Fibroblast of skin of left biceps (primary cell): ENCODE results near the gene HIRA.
"Not testable (repeated sequence)": the region's sequence is repeated elsewhere in the genome, so short reads cannot be mapped to it uniquely, and the experiment has no call there.

ENCODE experiments used
- DNase-seq, 2 experiments: peaks; one replicate each; pipeline ENCODE4 v3.0.0-alpha.2; 2013; ENCODE audit warnings: low read depth in 2 of 2

HIRA gene

GRCh38 chr22:19356708-19357269 lies 74.7 kb downstream of the HIRA start:
- no peak for DNase-seq

- no peak for DNase-seq
Observed at GRCh38 chr22:19355413-19356157, 75.9 kb downstream of the HIRA start.

DNA sequence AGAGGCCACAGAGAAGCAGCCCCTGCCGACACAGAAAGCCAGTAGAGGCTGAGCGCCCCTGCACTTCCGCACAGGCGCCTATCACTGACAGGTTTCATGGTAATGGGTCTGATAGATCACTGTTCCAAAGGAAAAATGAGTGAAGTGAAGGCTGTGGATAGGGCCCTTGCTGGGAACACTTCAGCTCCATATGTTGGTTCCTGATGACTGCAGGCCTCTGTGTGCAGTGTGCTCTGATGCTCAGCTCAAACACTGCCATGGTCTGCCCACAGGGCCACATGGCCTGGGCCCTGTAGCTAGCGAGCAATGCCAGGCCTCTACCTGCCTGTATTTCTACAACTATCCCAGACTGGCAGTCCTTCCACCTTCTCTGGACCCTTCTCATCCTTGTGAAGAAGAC lies 77.3 kb downstream of the HIRA start:
- no peak for DNase-seq

DNA sequence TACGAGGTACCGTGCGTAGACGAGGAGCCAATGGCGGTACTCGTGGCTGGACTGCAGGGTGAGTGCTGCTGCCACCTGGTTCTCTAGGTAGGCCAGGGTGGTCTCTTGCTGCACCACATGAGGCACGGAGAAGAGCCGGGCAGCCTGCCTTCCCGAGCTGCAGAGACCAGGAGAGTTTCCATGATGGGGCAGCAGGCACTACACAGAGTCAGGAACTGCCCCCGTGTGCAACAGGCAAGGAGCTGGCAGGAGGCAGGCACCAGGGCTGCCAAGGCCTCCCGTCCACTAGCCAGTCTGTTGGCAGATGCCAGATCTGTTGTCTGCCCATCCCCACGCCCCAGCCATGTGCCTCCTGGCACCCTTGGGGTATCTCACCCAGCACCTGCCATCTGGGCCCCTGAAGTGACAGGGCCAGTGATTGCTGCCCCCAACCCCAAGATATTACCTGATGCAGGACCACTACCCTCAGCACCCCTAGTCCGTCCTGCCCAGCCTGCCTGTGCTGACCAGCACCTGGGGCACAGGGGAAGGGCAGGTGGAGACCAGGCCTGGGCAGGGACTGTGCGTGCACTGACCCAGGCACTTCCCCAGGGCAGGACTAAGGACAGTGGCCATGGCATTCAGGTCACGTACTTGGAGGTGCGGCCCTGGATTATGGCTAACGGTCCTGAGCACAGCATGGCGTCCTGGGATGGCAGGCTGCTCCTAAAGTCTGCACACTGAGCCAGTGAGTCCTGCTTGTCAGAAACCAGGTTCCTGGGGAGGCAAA lies 78.0 kb downstream of the HIRA start:
- DNase-seq = no peak

DNA sequence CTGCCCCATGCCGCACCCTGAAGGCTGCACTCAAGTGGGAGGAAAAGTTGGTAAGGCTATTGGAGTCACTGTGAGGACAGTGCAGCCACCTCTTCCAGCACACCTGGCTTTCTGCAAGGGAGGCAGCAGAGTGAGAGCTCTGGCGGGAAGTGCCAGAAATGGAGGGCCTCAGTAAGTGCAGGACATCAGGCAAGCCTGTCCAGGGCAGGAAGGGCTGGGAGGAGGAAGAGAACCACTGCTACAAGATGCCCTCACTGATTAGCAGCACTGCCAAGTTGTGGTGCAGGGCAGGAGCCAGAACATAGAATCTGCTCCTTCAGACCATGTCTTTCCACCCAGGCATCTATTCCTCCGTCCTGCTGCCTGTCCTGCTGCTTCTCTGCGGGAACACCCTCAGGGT lies 78.8 kb downstream of the HIRA start:
- DNase-seq = no peak

DNA sequence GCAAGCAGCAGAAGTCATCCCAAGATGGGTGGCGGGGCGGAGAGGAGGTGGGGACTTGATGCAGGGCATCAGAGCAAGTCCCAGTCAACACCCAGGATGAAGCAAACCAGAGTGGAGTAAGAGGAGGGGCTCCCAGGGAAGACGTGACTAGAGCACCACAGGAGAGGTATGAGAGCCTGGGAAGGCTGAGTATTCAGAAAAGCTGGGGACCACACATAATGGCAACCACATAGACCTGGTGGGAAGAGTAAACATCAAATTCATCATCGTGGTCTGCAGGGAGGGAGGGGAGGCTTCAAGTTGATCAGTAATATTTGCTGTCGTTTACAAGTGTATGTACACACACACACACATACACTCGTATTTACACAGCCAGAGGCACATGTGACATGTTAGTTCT lies 79.3 kb downstream of the HIRA start:
- DNase-seq = no peak

DNA sequence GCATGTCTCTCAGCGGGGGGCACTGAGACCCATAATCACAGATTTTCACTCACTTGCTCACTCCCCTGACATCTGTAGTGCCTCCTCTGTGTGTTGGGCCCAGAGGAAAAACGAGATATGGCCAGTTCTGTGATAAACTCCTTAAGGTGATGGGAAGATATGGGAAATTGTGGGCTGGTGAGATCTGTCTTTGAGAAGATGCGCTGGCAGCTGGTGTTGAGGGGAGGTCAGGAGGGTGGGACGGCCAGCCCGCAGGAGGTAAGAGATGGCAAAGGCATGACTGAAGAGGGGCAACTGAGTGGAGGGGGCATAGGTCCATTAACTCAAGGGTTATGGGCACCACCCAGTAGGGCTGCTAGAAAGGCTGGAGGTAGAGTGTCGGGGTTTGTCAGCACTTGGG lies 79.9 kb downstream of the HIRA start:
- DNase-seq = no peak

DNA sequence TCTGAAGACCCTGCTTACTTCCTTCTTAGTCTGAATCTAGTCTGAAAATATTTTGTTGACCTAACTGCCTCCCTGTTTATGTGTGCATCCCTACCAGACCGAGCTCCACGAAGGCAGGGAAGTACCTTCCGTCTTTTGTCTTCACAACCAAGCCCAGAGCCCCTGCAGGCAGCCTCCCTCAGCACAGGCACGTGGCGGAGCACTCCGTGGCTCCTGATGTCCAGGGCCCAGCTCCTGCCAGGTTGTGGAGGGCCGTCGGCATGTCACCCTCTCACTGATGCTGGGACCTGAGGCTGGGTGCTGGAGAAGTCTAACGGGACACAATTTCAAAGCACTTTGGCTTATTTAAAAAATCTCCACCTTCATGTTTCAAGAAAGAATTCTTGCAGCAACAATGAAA lies 80.6 kb downstream of the HIRA start:
- DNase-seq = no peak

DNA sequence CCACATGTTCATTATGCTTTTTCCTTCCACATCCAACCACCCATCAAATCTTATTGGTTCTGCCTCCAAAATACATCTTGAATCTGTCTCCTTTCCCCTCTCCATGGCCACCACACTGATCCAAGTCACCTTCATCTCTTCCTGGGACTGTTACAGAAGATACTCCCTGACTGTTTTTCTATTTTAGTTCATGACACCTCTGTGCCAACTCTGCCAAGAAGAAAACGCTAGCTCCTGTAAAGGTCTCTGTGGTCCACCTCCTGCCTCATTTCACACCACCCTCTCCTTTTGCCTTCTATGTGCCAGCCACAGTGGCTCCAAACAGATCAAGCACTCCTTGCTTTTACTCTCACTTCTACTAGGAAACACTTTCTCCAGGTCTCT lies 81.1 kb downstream of the HIRA start:
- no peak for DNase-seq

DNA sequence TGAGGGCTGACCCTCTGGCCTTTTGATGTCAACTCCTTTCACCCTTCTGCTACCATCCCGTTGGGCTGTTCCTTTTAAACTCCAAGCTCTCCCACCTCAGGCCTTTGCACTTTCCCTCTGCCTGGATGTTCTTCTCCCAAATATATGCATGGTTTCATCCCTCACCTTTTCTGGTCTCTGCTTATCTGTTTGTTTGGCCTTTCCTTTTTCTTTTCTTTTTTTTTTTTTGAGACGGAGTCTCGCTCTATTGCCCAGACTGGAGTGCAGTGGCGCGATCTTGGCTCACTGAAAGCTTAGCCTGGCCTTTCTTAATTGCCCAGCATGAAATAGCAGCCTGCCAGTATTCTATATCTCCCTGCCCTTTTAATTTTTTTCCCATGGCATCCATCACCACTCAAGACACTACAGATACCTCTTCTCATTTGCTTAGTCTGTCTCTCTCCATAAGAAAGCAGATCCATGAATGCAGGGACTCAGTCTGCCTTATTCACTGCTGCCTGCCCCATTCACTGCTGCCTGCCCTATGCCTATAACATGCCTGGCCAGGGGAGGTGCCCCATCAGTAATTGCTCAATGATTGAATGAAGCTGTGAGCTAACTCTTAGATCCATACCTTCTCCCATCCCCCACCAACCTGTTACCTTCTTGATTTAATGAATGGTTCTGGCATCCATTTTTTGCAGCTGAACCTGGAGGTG lies 81.6 kb downstream of the HIRA start:
- DNase-seq = no peak

GRCh38 chr22:19346677-19347265 lies 84.8 kb downstream of the HIRA start:
- DNase-seq = no peak

GRCh38 chr22:19344420-19344819 lies 87.1 kb downstream of the HIRA start:
- DNase-seq = no peak

- no peak for DNase-seq
Observed at GRCh38 chr22:19343470-19343869, 88.1 kb downstream of the HIRA start.

- DNase-seq = no peak
Observed at GRCh38 chr22:19341500-19341899, 90.0 kb downstream of the HIRA start.

GRCh38 chr22:19337137-19337536 lies 94.4 kb downstream of the HIRA start:
- no peak for DNase-seq

DNA sequence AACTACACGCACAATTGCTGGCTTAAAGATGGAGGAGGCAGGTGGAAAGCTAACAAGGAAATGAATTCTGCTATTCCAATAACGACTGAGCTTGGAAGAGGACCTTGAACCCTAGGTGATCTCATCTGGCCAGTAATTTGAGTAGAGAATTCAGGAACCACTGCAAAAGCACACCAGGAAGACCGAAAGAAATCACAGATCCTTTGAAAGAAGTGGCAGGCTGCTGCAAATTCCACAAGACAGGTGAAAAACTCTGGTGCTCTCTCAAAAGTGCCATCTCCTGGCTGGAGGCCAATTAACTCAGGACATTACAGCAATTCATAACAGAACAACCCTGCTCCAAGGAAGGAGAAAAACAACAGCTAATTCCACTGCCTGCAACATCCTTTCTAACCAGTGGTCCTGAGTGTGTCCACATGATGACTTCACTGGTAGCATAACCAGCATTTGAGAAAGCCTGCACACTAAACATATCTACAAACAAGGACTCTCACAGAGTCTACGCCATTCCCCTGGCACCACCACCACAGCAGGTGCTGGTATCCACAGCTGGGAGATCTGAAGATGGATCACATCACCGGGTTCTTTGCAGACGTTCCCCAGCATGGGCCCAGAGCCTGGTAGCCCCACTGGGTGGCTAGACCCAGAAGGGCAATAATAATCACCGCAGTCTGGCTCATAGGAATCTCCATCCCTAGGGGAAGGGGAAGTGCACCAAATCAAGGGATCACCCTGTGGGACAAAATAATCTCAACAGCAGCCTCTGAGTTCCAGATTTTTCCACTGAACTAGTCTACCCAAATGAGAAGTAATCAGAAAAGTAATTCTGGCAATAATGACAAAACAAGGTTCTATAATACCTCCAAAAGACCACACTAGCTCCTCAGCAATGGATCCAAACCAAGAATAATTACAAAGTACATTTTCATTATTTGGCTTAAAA lies 95.1 kb downstream of the HIRA start:
- DNase-seq = no peak

DNA sequence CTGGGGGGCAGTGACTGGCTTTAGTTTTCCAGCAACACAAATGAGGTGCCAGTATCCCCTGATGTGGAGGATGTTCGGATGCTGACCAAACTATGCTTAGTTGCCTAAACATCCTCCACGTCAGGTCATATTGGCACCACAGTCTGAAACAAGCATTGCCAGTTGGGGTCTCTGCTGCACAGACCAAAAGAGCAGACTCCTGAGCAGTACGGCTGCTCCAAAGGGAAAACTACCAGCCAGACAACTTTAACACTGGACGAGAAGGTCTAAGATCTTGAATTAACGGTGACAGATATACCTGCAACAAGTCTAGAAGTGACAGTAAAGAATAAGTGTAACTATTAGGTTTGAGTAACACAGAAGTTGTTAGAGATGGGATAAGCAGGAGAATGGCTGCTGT lies 99.6 kb downstream of the HIRA start:
- no peak for DNase-seq

DNA sequence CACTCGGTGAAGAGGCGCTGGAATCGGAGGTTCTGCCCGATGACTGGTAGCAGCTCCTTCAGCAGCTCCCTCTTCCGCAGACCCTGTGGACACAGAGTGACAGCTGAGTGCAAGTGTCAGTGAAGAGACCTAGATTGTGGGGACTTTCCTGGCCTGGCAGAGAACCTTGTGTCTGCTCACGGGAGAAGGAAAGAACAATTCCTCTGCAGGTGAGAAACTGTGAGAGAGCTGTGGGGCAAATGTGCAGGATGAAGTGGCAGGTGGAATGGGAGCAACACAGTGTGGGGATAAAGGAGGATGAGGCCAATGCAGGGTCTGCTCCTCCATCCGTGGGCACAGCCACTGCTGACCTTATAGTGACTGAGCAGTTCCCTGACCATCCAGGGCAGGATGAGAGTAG lies 100.1 kb downstream of the HIRA start:
- DNase-seq = no peak

- no peak for DNase-seq
Observed at GRCh38 chr22:19330865-19331418, 100.6 kb downstream of the HIRA start.

DNA sequence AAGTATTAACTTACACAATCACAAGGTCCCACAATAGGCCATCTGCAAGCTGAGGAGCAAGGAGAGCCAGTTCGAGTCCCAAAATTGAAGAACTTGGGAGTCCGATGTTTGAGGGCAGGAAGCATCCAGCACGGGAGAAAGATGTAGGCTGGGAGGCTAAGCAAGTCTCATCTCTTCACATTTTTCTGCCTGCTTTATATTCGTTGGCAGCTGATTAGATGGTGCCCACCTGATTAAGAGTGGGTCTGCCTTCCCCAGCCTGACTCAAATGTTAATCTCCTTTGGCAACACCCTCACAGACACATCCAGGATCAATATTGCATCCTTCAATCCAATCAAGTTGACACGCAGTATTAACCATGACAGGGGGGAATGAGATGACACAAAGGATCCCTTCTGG lies 101.3 kb downstream of the HIRA start:
- not testable (repeated sequence) for DNase-seq

GRCh38 chr22:19329454-19329853 lies 102.1 kb downstream of the HIRA start:
- DNase-seq = no peak
